HepG2 (cell line): ENCODE data around the gene SLC17A8. TPM values are rescaled to one million over a fixed set of nuclear protein-coding genes. Genes with fewer than 3 reads are reported as not detected.
"Not testable (repeated sequence)": the region's sequence is repeated elsewhere in the genome, so short reads cannot be mapped to it uniquely, and the experiment has no call there.

Source experiments
- ATAC-seq: fragments of 200-7000 bp; cut with Tn5 transposase; 3 replicates; pipeline ENCODE4 v1.9.1; 2020; ENCODE audit warnings: mild to moderate bottlenecking, moderate library complexity
- BruUV-seq: library from RNA; stranded (reverse); fragments of 400-500 nt; replicated peaks from 2 replicates; lab custom pipeline; 2021; lab: Mats Ljungman, UMichigan
- CTCF ChIA-PET: fragments of 300-600 bp; formaldehyde crosslinking; extraction: SDS; loops from one replicate; lab custom pipeline; 2021; ENCODE audit warnings: low total read pairs, inconsistent platforms, low intra/inter-chr PET ratio; lab: Yijun Ruan, JAX
- POLR2A ChIA-PET: fragments of 350-600 bp; sonication (Branson Sonifier 250); formaldehyde crosslinking; loops from one replicate; lab custom pipeline; 2020; ENCODE audit warnings: antibody characterized with exemption, inconsistent platforms; lab: Yijun Ruan, JAX
- DNase-seq: peaks from one replicate; pipeline ENCODE4 v3.0.0-alpha.2; 2015; ENCODE audit warnings: low spot score
- FAIRE-seq: peaks from 3 replicates; lab custom pipeline; 2011; peaks lifted over from hg19 to GRCh38; lab: Jason Lieb, UNC
- H2AFZ ChIP-seq: one replicate; pipeline ENCODE4 v1.6.1; 2011; ENCODE audit warnings: low read length, inconsistent platforms
- H3K27ac ChIP-seq: fragments of 300-600 bp; 3 replicates; pipeline ENCODE4 v1.8.0; 2011; ENCODE audit warnings: mixed run types, mild to moderate bottlenecking, mixed read lengths, low read length, inconsistent platforms; ENCODE audit not compliant: insufficient read depth; ENCODE audit errors: extremely low read length
- H3K27me3 ChIP-seq, 2 experiments: fragments of 200-600 bp in 1 of 2; 2 replicates in 1 of 2; 3 replicates in 1 of 2; pipeline versions ENCODE4 v1.6.0 to v1.8.0; 2011; ENCODE audit warnings: low read length in 2 of 2, mild to moderate bottlenecking in 2 of 2, moderate library complexity in 2 of 2, inconsistent platforms in 1 of 2; ENCODE audit not compliant: insufficient read depth in 2 of 2, control insufficient read depth in 1 of 2
- H3K36me3 ChIP-seq, 2 experiments: fragments of 200-600 bp in 1 of 2; replicated peaks in 1 of 2; 2 replicates in 1 of 2; 3 replicates in 1 of 2; pipeline versions ENCODE4 v1.5.1 to v1.8.0; 2011; ENCODE audit warnings: low read length in 2 of 2, inconsistent platforms in 1 of 2; ENCODE audit not compliant: insufficient read depth in 2 of 2, control insufficient read depth in 1 of 2
- H3K4me1 ChIP-seq: 2 replicates; pipeline ENCODE4 v1.5.1; 2012; ENCODE audit warnings: low read length, inconsistent platforms; ENCODE audit not compliant: insufficient read depth
- H3K4me2 ChIP-seq: 2 replicates; pipeline ENCODE4 v1.6.0; 2011; ENCODE audit warnings: low read depth, low read length, inconsistent platforms
- H3K4me3 ChIP-seq, 3 experiments: fragments of 200-600 bp in 1 of 3; sonication (generic), shearing (Covaris generic) in 1 of 3; replicated peaks in 1 of 3; 2 replicates each; pipeline ENCODE4 v1.5.1; 2011 to 2016; ENCODE audit warnings: low read length in 3 of 3, inconsistent platforms in 2 of 3, low read depth in 2 of 3, mild to moderate bottlenecking in 2 of 3, control low read depth in 1 of 3, mixed read lengths in 1 of 3; ENCODE audit not compliant: insufficient read depth in 1 of 3
- H3K79me2 ChIP-seq: one replicate; pipeline ENCODE4 v1.6.1; 2011; ENCODE audit warnings: low read length, inconsistent platforms; ENCODE audit not compliant: insufficient read depth
- H3K9ac ChIP-seq: 2 replicates; pipeline ENCODE4 v1.6.0; 2011; ENCODE audit warnings: mild to moderate bottlenecking, low read depth, low read length, inconsistent platforms; ENCODE audit not compliant: insufficient read depth
- H3K9me3 ChIP-seq: 2 replicates; pipeline ENCODE4 v1.5.1; 2012; ENCODE audit warnings: mild to moderate bottlenecking, low read length
- H4K20me1 ChIP-seq: 2 replicates; pipeline ENCODE4 v1.6.0; 2011; ENCODE audit warnings: inconsistent platforms, mild to moderate bottlenecking, low read length, moderate library complexity; ENCODE audit not compliant: insufficient read depth
- ATF7 ChIP-seq, 2 experiments: fragments of 450-650 bp in 1 of 2; sonication (generic) in 1 of 2; formaldehyde crosslinking in 1 of 2; IDR thresholded peaks; 2 replicates each; pipeline versions ENCODE4 v1.4.0 to v1.6.1; 2016 to 2020; ENCODE audit warnings: antibody characterized with exemption in 1 of 2, mild to moderate bottlenecking in 1 of 2, missing genetic modification reagents in 1 of 2
- KMT2A ChIP-seq: sonication (generic); formaldehyde crosslinking; IDR thresholded peaks from 2 replicates; pipeline ENCODE4 v1.4.0; 2020; ENCODE audit warnings: missing genetic modification reagents
- MAZ ChIP-seq, 2 experiments: sonication (generic) in 1 of 2; formaldehyde crosslinking in 1 of 2; IDR thresholded peaks; 2 replicates each; pipeline versions ENCODE4 v1.5.0 to v1.6.1; 2012 to 2020; ENCODE audit warnings: low read depth in 2 of 2, mild to moderate bottlenecking in 2 of 2, borderline replicate concordance in 1 of 2, improper control_type of control experiment in 1 of 2, low read length in 1 of 2, missing genetic modification reagents in 1 of 2, moderate library complexity in 1 of 2
- NPAS2 ChIP-seq: sonication (generic); formaldehyde crosslinking; IDR thresholded peaks from 2 replicates; pipeline ENCODE4 v1.8.0; 2022; ENCODE audit warnings: mild to moderate bottlenecking, missing genetic modification reagents, borderline replicate concordance
- TAF1 ChIP-seq: sonication (generic); formaldehyde crosslinking; IDR thresholded peaks from 2 replicates; pipeline ENCODE4 v1.4.0; 2020; ENCODE audit warnings: missing genetic modification reagents
- ZBTB21 ChIP-seq: sonication (generic); formaldehyde crosslinking; IDR thresholded peaks from 2 replicates; pipeline ENCODE4 v1.4.0; 2020; ENCODE audit warnings: missing genetic modification reagents
- ZBTB38 ChIP-seq: sonication (generic); formaldehyde crosslinking; IDR thresholded peaks from 2 replicates; pipeline ENCODE4 v1.5.1; 2020; ENCODE audit warnings: mild to moderate bottlenecking, missing genetic modification reagents
- ZNF468 ChIP-seq: sonication (generic); formaldehyde crosslinking; IDR thresholded peaks from 2 replicates; pipeline ENCODE4 v1.8.0; 2022; ENCODE audit warnings: mild to moderate bottlenecking, moderate library complexity, missing genetic modification reagents
- WGBS: methylation state at CpG from one replicate; pipeline ENCODE4 v1.1.6; 2017; ENCODE audit warnings: low lambda C conversion rate; 5-methylcytosine and 5-hydroxymethylcytosine counted together
- in situ Hi-C: cut with HindIII; loops from 2 replicates; pipeline ENCODE4 v1.10.0; 2017; ENCODE audit warnings: low pct_unique_long_range_greater_than_20kb; ENCODE audit not compliant: extremely low pct_ligation_motif_present
- intact Hi-C: fragments of 100-400 bp; cut with micrococcal nuclease; formaldehyde crosslinking; loops from one replicate; pipeline ENCODE4 v1.10.0; 2022; ENCODE audit not compliant: unreplicated experiment
- polyA plus RNA-seq, 8 experiments: library from polyadenylated mRNA; depleted of rRNA in 3 of 8; stranded (reverse) in 7 of 8; unstranded in 1 of 8; fragments of >200 nt; fragmentation: Illumina TruSeq in 4 of 8; extraction: Trizol in 4 of 8; gene quantifications; 2 replicates each; pipeline versions ENCODE4 v1.2.1 to v1.2.3, GENCODE V29; 2011 to 2016; ENCODE audit warnings: low read depth in 4 of 8, missing spikeins in 1 of 8, mixed read lengths in 1 of 8; ENCODE audit not compliant: insufficient read depth in 1 of 8
- total RNA-seq, 5 experiments: library from RNA; depleted of rRNA; stranded (reverse); fragments of >200 nt; fragmentation: Illumina TruSeq; extraction: Trizol; gene quantifications; 2 replicates each; pipeline ENCODE4 v1.2.3, GENCODE V29; 2016; ENCODE audit warnings: low read depth in 1 of 5

The SLC17A8 gene
- total and polyA plus RNA-seq, 2 of the 13 experiments (the other 11 are each of a cell fraction or from before 2014, with no cell fraction given), result 0.07 to 0.15 TPM

GRCh38 chr12:100427078-100427477 is 70.2 kb downstream of the SLC17A8 start (continued):
- no peak for TF ChIP-seq ZBTB38 (CRISPR knock-in tag)
- no peak for TF ChIP-seq MAZ (IDR thresholded peaks at IDR 0.05; ENCODE audit: borderline replicate concordance, low read depth, low read length)
- no peak for TF ChIP-seq MAZ (CRISPR knock-in tag; IDR thresholded peaks at IDR 0.05; ENCODE audit: low read depth)
- peak; percentile 23; the same call in 1 of the 2 replicates for TF ChIP-seq ZBTB21 (CRISPR knock-in tag)
- no peak for TF ChIP-seq NPAS2 (CRISPR knock-in tag)
- no peak for TF ChIP-seq TAF1 (CRISPR knock-in tag)
- no peak for TF ChIP-seq ZNF468 (CRISPR knock-in tag)

- FAIRE-seq, H3K9ac ChIP-seq, H3K27ac ChIP-seq, H3K36me3 ChIP-seq, H3K4me3 ChIP-seq, in situ Hi-C loops, H2AFZ ChIP-seq, intact Hi-C loops, ATAC-seq, BruUV-seq, H4K20me1 ChIP-seq, DNase-seq, CTCF ChIA-PET, H3K9me3 ChIP-seq, H3K79me2 ChIP-seq, H3K27me3 ChIP-seq, H3K4me2 ChIP-seq, POLR2A ChIA-PET: not testable (repeated sequence)
- 98% methylated on average over 11 of the region's 32 CpGs for WGBS
- peaks cover 23% of the 10 kb centered on the region for H3K4me1 ChIP-seq
Observed at GRCh38 chr12:100430251-100430650, 73.4 kb downstream of the SLC17A8 start.

DNA sequence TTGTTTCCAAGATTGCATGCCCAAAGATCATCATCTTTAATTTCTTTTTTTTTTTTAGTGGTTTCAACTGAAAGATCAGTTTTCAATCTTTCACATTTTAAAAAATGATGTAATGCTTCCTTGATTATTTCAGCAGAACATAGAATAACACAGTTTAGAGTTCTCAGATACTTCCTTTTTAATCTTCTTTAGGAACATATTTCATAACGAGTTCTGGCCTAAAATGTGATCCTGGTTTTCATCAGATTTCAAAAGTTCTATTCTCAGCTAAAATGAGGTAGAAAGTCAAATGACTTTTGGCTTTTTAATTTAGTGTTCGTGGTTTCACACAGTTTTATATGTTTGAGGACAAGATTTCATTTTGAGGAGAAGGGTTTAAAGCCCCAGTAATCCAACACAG is 76.8 kb downstream of the SLC17A8 start:
- in situ Hi-C loops, result no loop called here
- BruUV-seq, result no TSS peak

More for the DNA sequence above, 76.8 kb downstream of the SLC17A8 start:
- ATAC-seq, result no peak
- no peak for TF ChIP-seq KMT2A
- peak; percentile 24; the same call in 1 of the 2 replicates for TF ChIP-seq ATF7 (IDR thresholded peaks at IDR 0.05)
- no peak for TF ChIP-seq ATF7 (CRISPR knock-in tag; IDR thresholded peaks at IDR 0.05)
- TF ChIP-seq, all 625 proteins: peak for 1
- 87% methylated on average over 2 of the region's 2 CpGs for WGBS
- no peak for DNase-seq
- H3K9ac ChIP-seq, result no peak overlapping the region
- no peak overlapping the region for H3K4me3 ChIP-seq
- no peaks in the 10 kb centered on the region for H4K20me1 ChIP-seq
- H3K4me2 ChIP-seq, result no peak overlapping the region
- ChIA-PET POLR2A (no interaction called here), CTCF (no interaction called here)
- FAIRE-seq, result no peak
- H3K4me1 ChIP-seq, result peaks cover 34% of the 10 kb centered on the region
- H3K27me3 ChIP-seq, result no peaks in the 10 kb centered on the region; a peak in 1 of 5 replicates
- no peak overlapping the region for H3K27ac ChIP-seq
- intact Hi-C loops, result no loop called here
- H3K79me2 ChIP-seq, result no peaks in the 10 kb centered on the region
- no peak overlapping the region for H2AFZ ChIP-seq
- no peaks in the 10 kb centered on the region for H3K9me3 ChIP-seq
- no peaks in the 10 kb centered on the region for H3K36me3 ChIP-seq
